Ovary (tissue), 3 donors: ENCODE results near the gene TAS2R38.

ENCODE experiments used
- EP300 ChIP-seq: sonication (generic); formaldehyde crosslinking; IDR thresholded peaks from one replicate; pipeline ENCODE4 v1.6.1; 2017; ENCODE audit warnings: antibody characterized with exemption
- POLR2A ChIP-seq: fragments of 450-650 bp; IDR thresholded peaks from one replicate; pipeline ENCODE4 v1.6.1; 2017; ENCODE audit warnings: antibody characterized with exemption, mild to moderate bottlenecking, moderate library complexity
- TF ChIP-seq, protein P1 (sequence below), 3 donors: fragments of 450-650 bp in 2 of 3; fragments of 200-600 bp in 1 of 3; IDR thresholded peaks; one replicate each; pipeline versions ENCODE4 v1.5.1 to v1.8.0; 2016 to 2022; ENCODE audit warnings: antibody characterized with exemption in 3 of 3, mild to moderate bottlenecking in 1 of 3
- donor health status: DM: no; HTN: no; CAD: no.

DNA sequence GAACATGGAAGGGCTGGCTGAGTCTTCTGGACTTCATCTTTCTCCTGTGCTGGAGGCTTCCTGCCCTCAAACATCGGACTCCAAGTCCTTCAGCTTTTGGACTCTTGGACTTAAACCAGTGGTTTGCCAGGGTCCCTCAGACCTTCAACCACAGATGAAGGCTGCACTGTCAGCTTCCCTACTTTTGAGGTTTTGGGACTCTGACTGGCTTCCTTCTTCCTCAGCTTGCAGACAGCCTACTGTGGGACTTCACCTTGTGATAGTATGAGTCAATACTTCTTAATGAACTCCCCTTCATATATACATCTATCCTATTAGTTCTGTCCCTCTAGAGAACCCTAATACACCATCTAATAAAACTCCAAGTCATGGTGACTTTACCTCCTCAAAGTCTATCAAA is 22.8 kb downstream of the TAS2R38 start:
- TF ChIP-seq, protein P1, sequence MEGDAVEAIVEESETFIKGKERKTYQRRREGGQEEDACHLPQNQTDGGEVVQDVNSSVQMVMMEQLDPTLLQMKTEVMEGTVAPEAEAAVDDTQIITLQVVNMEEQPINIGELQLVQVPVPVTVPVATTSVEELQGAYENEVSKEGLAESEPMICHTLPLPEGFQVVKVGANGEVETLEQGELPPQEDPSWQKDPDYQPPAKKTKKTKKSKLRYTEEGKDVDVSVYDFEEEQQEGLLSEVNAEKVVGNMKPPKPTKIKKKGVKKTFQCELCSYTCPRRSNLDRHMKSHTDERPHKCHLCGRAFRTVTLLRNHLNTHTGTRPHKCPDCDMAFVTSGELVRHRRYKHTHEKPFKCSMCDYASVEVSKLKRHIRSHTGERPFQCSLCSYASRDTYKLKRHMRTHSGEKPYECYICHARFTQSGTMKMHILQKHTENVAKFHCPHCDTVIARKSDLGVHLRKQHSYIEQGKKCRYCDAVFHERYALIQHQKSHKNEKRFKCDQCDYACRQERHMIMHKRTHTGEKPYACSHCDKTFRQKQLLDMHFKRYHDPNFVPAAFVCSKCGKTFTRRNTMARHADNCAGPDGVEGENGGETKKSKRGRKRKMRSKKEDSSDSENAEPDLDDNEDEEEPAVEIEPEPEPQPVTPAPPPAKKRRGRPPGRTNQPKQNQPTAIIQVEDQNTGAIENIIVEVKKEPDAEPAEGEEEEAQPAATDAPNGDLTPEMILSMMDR (IDR thresholded peaks at IDR 0.05), result no peak
- TF ChIP-seq POLR2A (no peak), EP300 (no peak)
